ENCODE results near the gene DUS2.

DNA sequence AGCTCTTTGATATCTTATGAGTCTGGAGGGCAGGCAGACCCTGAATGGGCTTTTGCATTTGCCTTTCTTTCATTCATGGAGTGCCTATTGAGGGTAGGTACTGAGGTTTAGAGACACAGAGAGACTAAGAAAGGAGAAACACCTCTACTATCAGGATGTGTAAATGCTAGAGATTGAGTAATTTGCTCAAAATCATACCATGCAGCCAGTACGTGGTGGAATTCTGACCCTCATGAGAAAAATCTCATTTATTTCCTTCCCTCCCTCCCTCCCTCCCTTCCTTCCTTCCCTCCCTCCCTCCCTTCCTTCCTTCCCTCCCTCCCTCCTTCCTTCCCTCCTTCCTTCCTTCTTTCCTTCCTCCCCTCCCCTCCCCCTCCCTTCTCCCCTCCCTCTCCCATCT, 43.7 kb downstream of the DUS2 start:
- TF ChIP-seq HNF4G (IDR thresholded peaks at IDR 0.05): no peak
- TF ChIP-seq, protein P1, sequence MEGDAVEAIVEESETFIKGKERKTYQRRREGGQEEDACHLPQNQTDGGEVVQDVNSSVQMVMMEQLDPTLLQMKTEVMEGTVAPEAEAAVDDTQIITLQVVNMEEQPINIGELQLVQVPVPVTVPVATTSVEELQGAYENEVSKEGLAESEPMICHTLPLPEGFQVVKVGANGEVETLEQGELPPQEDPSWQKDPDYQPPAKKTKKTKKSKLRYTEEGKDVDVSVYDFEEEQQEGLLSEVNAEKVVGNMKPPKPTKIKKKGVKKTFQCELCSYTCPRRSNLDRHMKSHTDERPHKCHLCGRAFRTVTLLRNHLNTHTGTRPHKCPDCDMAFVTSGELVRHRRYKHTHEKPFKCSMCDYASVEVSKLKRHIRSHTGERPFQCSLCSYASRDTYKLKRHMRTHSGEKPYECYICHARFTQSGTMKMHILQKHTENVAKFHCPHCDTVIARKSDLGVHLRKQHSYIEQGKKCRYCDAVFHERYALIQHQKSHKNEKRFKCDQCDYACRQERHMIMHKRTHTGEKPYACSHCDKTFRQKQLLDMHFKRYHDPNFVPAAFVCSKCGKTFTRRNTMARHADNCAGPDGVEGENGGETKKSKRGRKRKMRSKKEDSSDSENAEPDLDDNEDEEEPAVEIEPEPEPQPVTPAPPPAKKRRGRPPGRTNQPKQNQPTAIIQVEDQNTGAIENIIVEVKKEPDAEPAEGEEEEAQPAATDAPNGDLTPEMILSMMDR (IDR thresholded peaks at IDR 0.05; ENCODE audit: low read depth, low read length, missing input control): no peak
- TF ChIP-seq EGR1 (IDR thresholded peaks at IDR 0.05; ENCODE audit: low read depth in 2 of 2): no peak
- TF ChIP-seq TAF1 (conservative IDR thresholded peaks at IDR 0.05): no peak
- TF ChIP-seq, protein P2, sequence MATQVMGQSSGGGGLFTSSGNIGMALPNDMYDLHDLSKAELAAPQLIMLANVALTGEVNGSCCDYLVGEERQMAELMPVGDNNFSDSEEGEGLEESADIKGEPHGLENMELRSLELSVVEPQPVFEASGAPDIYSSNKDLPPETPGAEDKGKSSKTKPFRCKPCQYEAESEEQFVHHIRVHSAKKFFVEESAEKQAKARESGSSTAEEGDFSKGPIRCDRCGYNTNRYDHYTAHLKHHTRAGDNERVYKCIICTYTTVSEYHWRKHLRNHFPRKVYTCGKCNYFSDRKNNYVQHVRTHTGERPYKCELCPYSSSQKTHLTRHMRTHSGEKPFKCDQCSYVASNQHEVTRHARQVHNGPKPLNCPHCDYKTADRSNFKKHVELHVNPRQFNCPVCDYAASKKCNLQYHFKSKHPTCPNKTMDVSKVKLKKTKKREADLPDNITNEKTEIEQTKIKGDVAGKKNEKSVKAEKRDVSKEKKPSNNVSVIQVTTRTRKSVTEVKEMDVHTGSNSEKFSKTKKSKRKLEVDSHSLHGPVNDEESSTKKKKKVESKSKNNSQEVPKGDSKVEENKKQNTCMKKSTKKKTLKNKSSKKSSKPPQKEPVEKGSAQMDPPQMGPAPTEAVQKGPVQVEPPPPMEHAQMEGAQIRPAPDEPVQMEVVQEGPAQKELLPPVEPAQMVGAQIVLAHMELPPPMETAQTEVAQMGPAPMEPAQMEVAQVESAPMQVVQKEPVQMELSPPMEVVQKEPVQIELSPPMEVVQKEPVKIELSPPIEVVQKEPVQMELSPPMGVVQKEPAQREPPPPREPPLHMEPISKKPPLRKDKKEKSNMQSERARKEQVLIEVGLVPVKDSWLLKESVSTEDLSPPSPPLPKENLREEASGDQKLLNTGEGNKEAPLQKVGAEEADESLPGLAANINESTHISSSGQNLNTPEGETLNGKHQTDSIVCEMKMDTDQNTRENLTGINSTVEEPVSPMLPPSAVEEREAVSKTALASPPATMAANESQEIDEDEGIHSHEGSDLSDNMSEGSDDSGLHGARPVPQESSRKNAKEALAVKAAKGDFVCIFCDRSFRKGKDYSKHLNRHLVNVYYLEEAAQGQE (IDR thresholded peaks at IDR 0.05): no peak
- TF ChIP-seq SP1 (IDR thresholded peaks at IDR 0.05): no peak
- TF ChIP-seq GABPA (IDR thresholded peaks at IDR 0.05 in 1 of 2, conservative IDR thresholded peaks at IDR 0.05 in 1 of 2): no peak
- TF ChIP-seq, protein P3, sequence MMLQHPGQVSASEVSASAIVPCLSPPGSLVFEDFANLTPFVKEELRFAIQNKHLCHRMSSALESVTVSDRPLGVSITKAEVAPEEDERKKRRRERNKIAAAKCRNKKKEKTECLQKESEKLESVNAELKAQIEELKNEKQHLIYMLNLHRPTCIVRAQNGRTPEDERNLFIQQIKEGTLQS (IDR thresholded peaks at IDR 0.05): no peak
- TF ChIP-seq YY1 (IDR thresholded peaks at IDR 0.05): no peak
- no peak for TF ChIP-seq RAD21 (IDR thresholded peaks at IDR 0.05)
- TF ChIP-seq RXRA (IDR thresholded peaks at IDR 0.05): no peak
- no peak for TF ChIP-seq JUND (IDR thresholded peaks at IDR 0.05)
- no peak for TF ChIP-seq HNF4A (conservative IDR thresholded peaks at IDR 0.05)
- TF ChIP-seq, protein P4, sequence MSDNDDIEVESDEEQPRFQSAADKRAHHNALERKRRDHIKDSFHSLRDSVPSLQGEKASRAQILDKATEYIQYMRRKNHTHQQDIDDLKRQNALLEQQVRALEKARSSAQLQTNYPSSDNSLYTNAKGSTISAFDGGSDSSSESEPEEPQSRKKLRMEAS (IDR thresholded peaks at IDR 0.05): no peak
